NCI-H446 treated with DMSO at 0.1 percent for 48 hours (cell line): ENCODE results near the gene METTL9.
"Not testable (repeated sequence)": the region's sequence is repeated elsewhere in the genome, so short reads cannot be mapped to it uniquely, and the experiment has no call there.

ENCODE experiments used
- DNase-seq: peaks from one replicate; lab custom pipeline; 2025; lab: John Stamatoyannopoulos, UW

Gene METTL9

GRCh38 chr16:21610766-21611165, 11.4 kb downstream of the METTL9 start:
- no peak for DNase-seq

- DNase-seq: no peak
These were observed 11.8 kb downstream of the METTL9 start for GRCh38 chr16:21611198-21611555.

- no peak for DNase-seq
These were observed 12.4 kb downstream of the METTL9 start for GRCh38 chr16:21611556-21612384.

- DNase-seq: no peak
These were observed 14.0 kb downstream of the METTL9 start for GRCh38 chr16:21613361-21613760.

- DNase-seq: no peak
These were observed 14.4 kb downstream of the METTL9 start for GRCh38 chr16:21613781-21614180.

- DNase-seq: no peak
These were observed 15.5 kb downstream of the METTL9 start for GRCh38 chr16:21614896-21615295.

- no peak for DNase-seq
These were observed 18.2 kb downstream of the METTL9 start for GRCh38 chr16:21617607-21618006.

GRCh38 chr16:21618281-21618680, 18.9 kb downstream of the METTL9 start:
- DNase-seq: no peak

- DNase-seq: no peak
These were observed 20.5 kb downstream of the METTL9 start for GRCh38 chr16:21619765-21620425.

- no peak for DNase-seq
These were observed 21.2 kb downstream of the METTL9 start for GRCh38 chr16:21620592-21620991.

GRCh38 chr16:21622545-21622944, 23.2 kb downstream of the METTL9 start:
- DNase-seq: no peak

GRCh38 chr16:21625026-21625425, 25.6 kb downstream of the METTL9 start:
- DNase-seq: no peak

- DNase-seq: no peak
These were observed 27.4 kb downstream of the METTL9 start for GRCh38 chr16:21626659-21627277.

GRCh38 chr16:21628121-21628726, 28.8 kb downstream of the METTL9 start:
- no peak for DNase-seq

- no peak for DNase-seq
These were observed 29.4 kb downstream of the METTL9 start for GRCh38 chr16:21628772-21629171.

- DNase-seq: not testable (repeated sequence)
These were observed 30.5 kb downstream of the METTL9 start for GRCh38 chr16:21629616-21630539.

GRCh38 chr16:21630866-21631265, 31.5 kb downstream of the METTL9 start:
- DNase-seq: not testable (repeated sequence)

GRCh38 chr16:21631376-21631775, 32.0 kb downstream of the METTL9 start:
- DNase-seq: not testable (repeated sequence)

- not testable (repeated sequence) for DNase-seq
These were observed 32.7 kb downstream of the METTL9 start for GRCh38 chr16:21631951-21632575.

GRCh38 chr16:21634216-21634615, 34.8 kb downstream of the METTL9 start:
- no peak for DNase-seq

GRCh38 chr16:21635694-21636093, 36.3 kb downstream of the METTL9 start:
- DNase-seq: not testable (repeated sequence)
